WTC11 (cell line): Measurements from ENCODE around the gene GCG. TPM values are rescaled to one million over a fixed set of nuclear protein-coding genes. Genes with fewer than 3 reads are reported as not detected.

Experiments
- ATAC-seq: fragments of 200-7000 bp; cut with Tn5 transposase; 2 replicates; pipeline ENCODE4 v1.10.0; 2021; ENCODE audit warnings: mild to moderate bottlenecking, moderate library complexity
- CTCF ChIA-PET: fragments of 300-600 bp; sonication (Branson Sonifier 250); formaldehyde crosslinking; loops from one replicate; lab custom pipeline; 2021; ENCODE audit warnings: antibody characterized with exemption; lab: Charles Lee
- POLR2A ChIA-PET: fragments of 350-600 bp; sonication (Branson Sonifier 250); formaldehyde crosslinking; loops from one replicate; lab custom pipeline; 2021; ENCODE audit warnings: antibody characterized with exemption; lab: Charles Lee
- DNase-seq: peaks from one replicate; pipeline ENCODE4 v3.0.0; 2021; ENCODE audit warnings: low spot score
- H3K27ac Mint-ChIP-seq: 2 replicates; pipeline ENCODE4 v1.8.0; 2021; ENCODE audit warnings: mixed read lengths
- H3K27me3 Mint-ChIP-seq: 2 replicates; pipeline ENCODE4 v1.8.0; 2021; ENCODE audit warnings: low read depth, mild to moderate bottlenecking, moderate library complexity, mixed read lengths
- H3K36me3 Mint-ChIP-seq: 2 replicates; pipeline ENCODE4 v1.8.0; 2021; ENCODE audit warnings: mixed read lengths
- H3K4me1 Mint-ChIP-seq: 2 replicates; pipeline ENCODE4 v1.8.0; 2022; ENCODE audit warnings: mixed read lengths
- H3K4me3 Mint-ChIP-seq: 2 replicates; pipeline ENCODE4 v1.8.0; 2021; ENCODE audit warnings: mild to moderate bottlenecking, moderate library complexity, mixed read lengths
- H3K9me3 Mint-ChIP-seq: 2 replicates; pipeline ENCODE4 v1.8.0; 2021; ENCODE audit warnings: mixed read lengths
- ATF1 ChIP-seq: sonication (generic); formaldehyde crosslinking; IDR thresholded peaks from 2 replicates; pipeline ENCODE4 v1.8.1; 2023; ENCODE audit warnings: mild to moderate bottlenecking, moderate library complexity, missing genetic modification reagents
- FOXK1 ChIP-seq: sonication (generic); formaldehyde crosslinking; IDR thresholded peaks from 2 replicates; pipeline ENCODE4 v1.8.0; 2022; ENCODE audit warnings: mild to moderate bottlenecking, moderate library complexity, missing genetic modification reagents
- FOXP1 ChIP-seq: sonication (generic); formaldehyde crosslinking; IDR thresholded peaks from 2 replicates; pipeline ENCODE4 v1.8.0; 2022; ENCODE audit warnings: missing genetic modification reagents, mild to moderate bottlenecking, moderate library complexity, borderline replicate concordance
- JUN ChIP-seq: sonication (generic); formaldehyde crosslinking; IDR thresholded peaks from 2 replicates; pipeline ENCODE4 v1.8.0; 2023; ENCODE audit warnings: mild to moderate bottlenecking, missing genetic modification reagents
- KAT7 ChIP-seq: sonication (generic); formaldehyde crosslinking; IDR thresholded peaks from 2 replicates; pipeline ENCODE4 v1.8.1; 2023; ENCODE audit warnings: missing genetic modification reagents, mild to moderate bottlenecking, borderline replicate concordance
- MYBL2 ChIP-seq: sonication (generic); formaldehyde crosslinking; IDR thresholded peaks from 2 replicates; pipeline ENCODE4 v1.8.1; 2023; ENCODE audit warnings: mild to moderate bottlenecking, moderate library complexity, missing genetic modification reagents
- NR2C2 ChIP-seq: sonication (generic); formaldehyde crosslinking; IDR thresholded peaks from 2 replicates; pipeline ENCODE4 v1.8.0; 2022; ENCODE audit warnings: mild to moderate bottlenecking, missing genetic modification reagents
- RELA ChIP-seq: sonication (generic); formaldehyde crosslinking; IDR thresholded peaks from 2 replicates; pipeline ENCODE4 v1.8.1; 2022; ENCODE audit warnings: missing genetic modification reagents, mild to moderate bottlenecking, borderline replicate concordance
- RORB ChIP-seq: fragments of 250-450 bp; sonication (Bioruptor Pico); IDR thresholded peaks from 2 replicates; pipeline ENCODE4 v1.9.0; 2021; ENCODE audit warnings: mild to moderate bottlenecking
- ZNF138 ChIP-seq: sonication (generic); formaldehyde crosslinking; conservative IDR thresholded peaks from 2 replicates; pipeline ENCODE4 v1.8.1; 2022; ENCODE audit warnings: mild to moderate bottlenecking, moderate library complexity, missing genetic modification reagents
- ZNF232 ChIP-seq: sonication (generic); formaldehyde crosslinking; IDR thresholded peaks from 2 replicates; pipeline ENCODE4 v1.8.0; 2022; ENCODE audit warnings: mild to moderate bottlenecking, missing genetic modification reagents
- ZNF263 ChIP-seq: sonication (generic); formaldehyde crosslinking; IDR thresholded peaks from 2 replicates; pipeline ENCODE4 v1.8.1; 2022; ENCODE audit warnings: low read depth, mild to moderate bottlenecking, moderate library complexity, missing genetic modification reagents
- total RNA-seq: library from RNA; stranded (reverse); gene quantifications from 3 replicates; pipeline ENCODE4 v1.2.3, GENCODE V29; 2021
- TF ChIP-seq, protein P1 (sequence below): sonication (generic); formaldehyde crosslinking; IDR thresholded peaks from 2 replicates; pipeline ENCODE4 v1.8.1; 2022; ENCODE audit warnings: low read depth, mild to moderate bottlenecking, moderate library complexity, missing genetic modification reagents, borderline replicate concordance
- TF ChIP-seq, protein P2 (sequence below): sonication (generic); formaldehyde crosslinking; IDR thresholded peaks from 2 replicates; pipeline ENCODE4 v1.8.1; 2023; ENCODE audit warnings: mild to moderate bottlenecking, moderate library complexity, missing genetic modification reagents
- TF ChIP-seq, protein P3 (sequence below): fragments of 250-450 bp; sonication (Bioruptor Pico); IDR thresholded peaks from 2 replicates; pipeline ENCODE4 v1.9.0; 2021; ENCODE audit warnings: mild to moderate bottlenecking, borderline replicate concordance
- TF ChIP-seq, protein P4 (sequence below): sonication (generic); formaldehyde crosslinking; IDR thresholded peaks from 2 replicates; pipeline ENCODE4 v1.8.0; 2022; ENCODE audit warnings: mild to moderate bottlenecking, missing genetic modification reagents
- TF ChIP-seq, protein P5 (sequence below): fragments of 250-450 bp; sonication (Bioruptor Pico); conservative IDR thresholded peaks from 2 replicates; pipeline ENCODE4 v1.9.0; 2021; ENCODE audit warnings: mild to moderate bottlenecking

The GCG gene
- total RNA-seq, 1 experiment from 2014 or later, result not detected

DNA sequence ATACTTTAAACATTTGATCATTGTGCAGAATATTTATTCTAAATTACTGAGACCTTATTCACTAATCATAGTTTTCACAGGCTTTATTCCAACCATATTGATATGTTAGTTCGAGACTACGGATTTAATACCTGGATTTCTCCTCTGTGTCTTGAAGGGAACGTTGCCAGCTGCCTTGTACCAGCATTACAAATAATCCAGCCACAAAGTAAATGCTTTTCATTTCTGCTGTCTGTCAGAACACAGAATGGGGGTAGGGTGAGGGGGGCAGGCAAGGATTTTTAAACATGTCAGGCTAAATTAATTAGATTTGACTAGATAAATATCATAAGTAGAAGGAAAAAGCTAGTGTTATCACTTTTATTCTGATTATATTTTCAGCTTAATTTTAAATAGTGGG lies 3.1 kb downstream of the GCG start:
- ATAC-seq (no peak), DNase-seq (no peak)
- Mint-ChIP-seq H3K27me3 (no peaks in the 10 kb centered on the region), H3K4me3 (no peak overlapping the region), H3K36me3 (no peaks in the 10 kb centered on the region), H3K9me3 (no peaks in the 10 kb centered on the region), H3K27ac (no peak overlapping the region), H3K4me1 (peaks cover 10% of the 10 kb centered on the region)
- ChIA-PET CTCF (interaction anchor here (1.1 to 3.7 kb wide), 2 partner anchors 149 to 562 kb away, joined by 3 to 12 read pairs; no protein-coding TSS in a partner anchor), POLR2A (no interaction called here)
- TF ChIP-seq, protein P1, sequence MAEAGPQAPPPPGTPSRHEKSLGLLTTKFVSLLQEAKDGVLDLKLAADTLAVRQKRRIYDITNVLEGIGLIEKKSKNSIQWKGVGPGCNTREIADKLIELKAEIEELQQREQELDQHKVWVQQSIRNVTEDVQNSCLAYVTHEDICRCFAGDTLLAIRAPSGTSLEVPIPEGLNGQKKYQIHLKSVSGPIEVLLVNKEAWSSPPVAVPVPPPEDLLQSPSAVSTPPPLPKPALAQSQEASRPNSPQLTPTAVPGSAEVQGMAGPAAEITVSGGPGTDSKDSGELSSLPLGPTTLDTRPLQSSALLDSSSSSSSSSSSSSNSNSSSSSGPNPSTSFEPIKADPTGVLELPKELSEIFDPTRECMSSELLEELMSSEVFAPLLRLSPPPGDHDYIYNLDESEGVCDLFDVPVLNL, result no peak
- TF ChIP-seq ZNF263 (CRISPR knock-in tag) (no peak), NR2C2 (CRISPR knock-in tag) (no peak), FOXP1 (no peak), ATF1 (no peak), RELA (no peak), ZNF232 (CRISPR knock-in tag) (no peak), FOXK1 (CRISPR knock-in tag) (no peak), KAT7 (CRISPR knock-in tag) (no peak), MYBL2 (CRISPR knock-in tag) (no peak), JUN (no peak), ZNF138 (CRISPR knock-in tag) (no peak), RORB (CRISPR knock-in tag) (no peak)
- TF ChIP-seq, protein P2, sequence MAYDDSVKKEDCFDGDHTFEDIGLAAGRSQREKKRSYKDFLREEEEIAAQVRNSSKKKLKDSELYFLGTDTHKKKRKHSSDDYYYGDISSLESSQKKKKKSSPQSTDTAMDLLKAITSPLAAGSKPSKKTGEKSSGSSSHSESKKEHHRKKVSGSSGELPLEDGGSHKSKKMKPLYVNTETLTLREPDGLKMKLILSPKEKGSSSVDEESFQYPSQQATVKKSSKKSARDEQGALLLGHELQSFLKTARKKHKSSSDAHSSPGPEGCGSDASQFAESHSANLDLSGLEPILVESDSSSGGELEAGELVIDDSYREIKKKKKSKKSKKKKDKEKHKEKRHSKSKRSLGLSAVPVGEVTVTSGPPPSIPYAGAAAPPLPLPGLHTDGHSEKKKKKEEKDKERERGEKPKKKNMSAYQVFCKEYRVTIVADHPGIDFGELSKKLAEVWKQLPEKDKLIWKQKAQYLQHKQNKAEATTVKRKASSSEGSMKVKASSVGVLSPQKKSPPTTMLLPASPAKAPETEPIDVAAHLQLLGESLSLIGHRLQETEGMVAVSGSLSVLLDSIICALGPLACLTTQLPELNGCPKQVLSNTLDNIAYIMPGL (CRISPR knock-in tag), result no peak
- TF ChIP-seq, protein P3, sequence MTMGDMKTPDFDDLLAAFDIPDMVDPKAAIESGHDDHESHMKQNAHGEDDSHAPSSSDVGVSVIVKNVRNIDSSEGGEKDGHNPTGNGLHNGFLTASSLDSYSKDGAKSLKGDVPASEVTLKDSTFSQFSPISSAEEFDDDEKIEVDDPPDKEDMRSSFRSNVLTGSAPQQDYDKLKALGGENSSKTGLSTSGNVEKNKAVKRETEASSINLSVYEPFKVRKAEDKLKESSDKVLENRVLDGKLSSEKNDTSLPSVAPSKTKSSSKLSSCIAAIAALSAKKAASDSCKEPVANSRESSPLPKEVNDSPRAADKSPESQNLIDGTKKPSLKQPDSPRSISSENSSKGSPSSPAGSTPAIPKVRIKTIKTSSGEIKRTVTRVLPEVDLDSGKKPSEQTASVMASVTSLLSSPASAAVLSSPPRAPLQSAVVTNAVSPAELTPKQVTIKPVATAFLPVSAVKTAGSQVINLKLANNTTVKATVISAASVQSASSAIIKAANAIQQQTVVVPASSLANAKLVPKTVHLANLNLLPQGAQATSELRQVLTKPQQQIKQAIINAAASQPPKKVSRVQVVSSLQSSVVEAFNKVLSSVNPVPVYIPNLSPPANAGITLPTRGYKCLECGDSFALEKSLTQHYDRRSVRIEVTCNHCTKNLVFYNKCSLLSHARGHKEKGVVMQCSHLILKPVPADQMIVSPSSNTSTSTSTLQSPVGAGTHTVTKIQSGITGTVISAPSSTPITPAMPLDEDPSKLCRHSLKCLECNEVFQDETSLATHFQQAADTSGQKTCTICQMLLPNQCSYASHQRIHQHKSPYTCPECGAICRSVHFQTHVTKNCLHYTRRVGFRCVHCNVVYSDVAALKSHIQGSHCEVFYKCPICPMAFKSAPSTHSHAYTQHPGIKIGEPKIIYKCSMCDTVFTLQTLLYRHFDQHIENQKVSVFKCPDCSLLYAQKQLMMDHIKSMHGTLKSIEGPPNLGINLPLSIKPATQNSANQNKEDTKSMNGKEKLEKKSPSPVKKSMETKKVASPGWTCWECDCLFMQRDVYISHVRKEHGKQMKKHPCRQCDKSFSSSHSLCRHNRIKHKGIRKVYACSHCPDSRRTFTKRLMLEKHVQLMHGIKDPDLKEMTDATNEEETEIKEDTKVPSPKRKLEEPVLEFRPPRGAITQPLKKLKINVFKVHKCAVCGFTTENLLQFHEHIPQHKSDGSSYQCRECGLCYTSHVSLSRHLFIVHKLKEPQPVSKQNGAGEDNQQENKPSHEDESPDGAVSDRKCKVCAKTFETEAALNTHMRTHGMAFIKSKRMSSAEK (CRISPR knock-in tag), result no peak
- TF ChIP-seq, protein P4, sequence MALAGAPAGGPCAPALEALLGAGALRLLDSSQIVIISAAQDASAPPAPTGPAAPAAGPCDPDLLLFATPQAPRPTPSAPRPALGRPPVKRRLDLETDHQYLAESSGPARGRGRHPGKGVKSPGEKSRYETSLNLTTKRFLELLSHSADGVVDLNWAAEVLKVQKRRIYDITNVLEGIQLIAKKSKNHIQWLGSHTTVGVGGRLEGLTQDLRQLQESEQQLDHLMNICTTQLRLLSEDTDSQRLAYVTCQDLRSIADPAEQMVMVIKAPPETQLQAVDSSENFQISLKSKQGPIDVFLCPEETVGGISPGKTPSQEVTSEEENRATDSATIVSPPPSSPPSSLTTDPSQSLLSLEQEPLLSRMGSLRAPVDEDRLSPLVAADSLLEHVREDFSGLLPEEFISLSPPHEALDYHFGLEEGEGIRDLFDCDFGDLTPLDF, result no peak
- TF ChIP-seq, protein P5, sequence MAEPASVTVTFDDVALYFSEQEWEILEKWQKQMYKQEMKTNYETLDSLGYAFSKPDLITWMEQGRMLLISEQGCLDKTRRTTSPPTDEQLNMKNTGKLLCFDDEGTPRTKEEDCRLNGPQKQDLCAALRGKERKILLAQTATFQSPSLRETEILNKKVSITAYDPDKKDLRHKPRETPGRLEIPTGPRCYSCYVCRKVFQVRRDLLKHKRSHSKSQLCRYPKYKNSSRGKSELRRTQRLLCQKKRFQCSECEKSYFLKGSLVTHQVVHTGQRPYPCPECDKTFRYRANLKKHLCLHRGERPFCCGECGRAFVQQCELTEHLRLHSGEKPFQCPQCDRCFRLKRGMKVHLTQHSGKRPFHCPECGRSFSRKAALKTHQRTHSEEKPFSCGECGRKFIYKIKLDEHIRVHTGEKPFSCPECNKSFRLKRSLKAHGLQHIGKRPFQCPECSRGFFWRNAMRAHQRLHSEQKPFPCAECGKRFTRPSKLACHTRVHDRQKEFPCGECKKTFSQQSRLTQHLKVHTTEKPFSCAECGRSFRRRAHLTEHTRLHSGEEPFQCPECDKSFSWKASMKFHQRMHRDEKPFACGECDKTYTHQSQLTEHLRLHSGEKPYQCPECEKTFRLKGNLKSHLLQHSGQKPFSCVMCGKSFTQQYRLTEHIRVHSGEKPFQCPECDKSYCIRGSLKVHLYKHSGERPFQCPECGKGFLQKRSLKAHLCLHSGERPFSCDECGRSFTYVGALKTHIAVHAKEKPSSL (CRISPR knock-in tag), result no peak
